Measurements from ENCODE around the gene MGRN1.

DNA sequence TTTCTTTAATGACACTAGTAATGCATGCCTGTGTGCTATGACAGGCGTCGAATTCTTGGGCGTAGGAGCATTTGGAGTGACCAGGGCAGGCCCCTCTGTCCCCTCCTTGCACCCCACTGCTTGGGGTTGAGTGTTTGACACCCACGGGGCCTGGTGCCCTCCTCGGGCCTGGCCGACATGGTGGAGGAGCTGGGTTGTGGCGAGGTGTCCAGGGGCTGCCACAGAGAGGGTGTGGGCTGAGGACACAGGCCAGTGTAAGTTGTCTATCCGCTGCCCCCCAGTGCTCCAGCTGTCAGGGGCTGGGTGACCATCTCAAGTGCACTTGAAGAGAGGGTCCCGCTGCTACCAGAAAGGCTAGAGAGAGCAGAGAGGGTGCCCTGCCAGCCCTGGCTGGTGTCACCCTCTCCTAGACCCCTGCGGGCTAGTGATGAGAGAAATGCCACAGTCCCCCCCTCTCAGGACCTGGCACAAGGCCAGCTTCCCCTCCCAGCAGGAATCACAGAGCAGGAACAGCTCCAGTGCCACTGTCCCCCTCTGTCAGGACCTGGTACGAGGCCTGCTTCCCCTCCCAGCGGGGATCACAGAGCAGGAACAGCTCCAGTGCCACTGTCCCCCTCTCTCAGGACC is 30.5 kb downstream of the MGRN1 start:
- TF ChIP-seq, protein P1, sequence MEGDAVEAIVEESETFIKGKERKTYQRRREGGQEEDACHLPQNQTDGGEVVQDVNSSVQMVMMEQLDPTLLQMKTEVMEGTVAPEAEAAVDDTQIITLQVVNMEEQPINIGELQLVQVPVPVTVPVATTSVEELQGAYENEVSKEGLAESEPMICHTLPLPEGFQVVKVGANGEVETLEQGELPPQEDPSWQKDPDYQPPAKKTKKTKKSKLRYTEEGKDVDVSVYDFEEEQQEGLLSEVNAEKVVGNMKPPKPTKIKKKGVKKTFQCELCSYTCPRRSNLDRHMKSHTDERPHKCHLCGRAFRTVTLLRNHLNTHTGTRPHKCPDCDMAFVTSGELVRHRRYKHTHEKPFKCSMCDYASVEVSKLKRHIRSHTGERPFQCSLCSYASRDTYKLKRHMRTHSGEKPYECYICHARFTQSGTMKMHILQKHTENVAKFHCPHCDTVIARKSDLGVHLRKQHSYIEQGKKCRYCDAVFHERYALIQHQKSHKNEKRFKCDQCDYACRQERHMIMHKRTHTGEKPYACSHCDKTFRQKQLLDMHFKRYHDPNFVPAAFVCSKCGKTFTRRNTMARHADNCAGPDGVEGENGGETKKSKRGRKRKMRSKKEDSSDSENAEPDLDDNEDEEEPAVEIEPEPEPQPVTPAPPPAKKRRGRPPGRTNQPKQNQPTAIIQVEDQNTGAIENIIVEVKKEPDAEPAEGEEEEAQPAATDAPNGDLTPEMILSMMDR (IDR thresholded peaks at IDR 0.05): no peak
- TF ChIP-seq POLR2A (IDR thresholded peaks at IDR 0.05): no peak
